ENCODE results near the gene NAT14.
"Not testable (repeated sequence)": the region's sequence is repeated elsewhere in the genome, so short reads cannot be mapped to it uniquely, and the experiment has no call there.

NAT14 gene

GRCh38 chr19:55527197-55528029, 42.4 kb downstream of the NAT14 start:
- Histone ChIP-seq H3K27me3 (ENCODE audit: control insufficient read depth, insufficient read depth, low read length, poor library complexity, severe bottlenecking) (no peaks in the 10 kb centered on the region), H3K4me3 (ENCODE audit: insufficient read depth, low read depth, low read length) (no peak overlapping the region), H3K4me1 (ENCODE audit: control insufficient read depth, insufficient read depth, low read length) (peaks cover 17% of the 10 kb centered on the region), H3K27ac (ENCODE audit: insufficient read depth, low read depth, low read length, poor library complexity, severe bottlenecking) (no peak overlapping the region), H3K36me3 (ENCODE audit: control insufficient read depth, insufficient read depth, low read length) (no peaks in the 10 kb centered on the region), H3K9me3 (ENCODE audit: control insufficient read depth, low read length) (no peaks in the 10 kb centered on the region)
- WGBS, 2 experiments: 81% methylated on average over 22 of the region's 22 CpGs

- Histone ChIP-seq H3K27me3 (ENCODE audit: control insufficient read depth, insufficient read depth, low read length, poor library complexity, severe bottlenecking) (no peaks in the 10 kb centered on the region), H3K27ac (ENCODE audit: insufficient read depth, low read depth, low read length, poor library complexity, severe bottlenecking) (no peak overlapping the region), H3K9me3 (ENCODE audit: control insufficient read depth, low read length) (no peaks in the 10 kb centered on the region), H3K4me3 (ENCODE audit: insufficient read depth, low read depth, low read length) (no peak overlapping the region), H3K36me3 (ENCODE audit: control insufficient read depth, insufficient read depth, low read length) (no peaks in the 10 kb centered on the region), H3K4me1 (ENCODE audit: control insufficient read depth, insufficient read depth, low read length) (peaks cover 17% of the 10 kb centered on the region)
- 47 to 53% methylated on average over 15 of the region's 15 CpGs for WGBS, 2 experiments
These were observed 43.2 kb downstream of the NAT14 start for GRCh38 chr19:55528030-55528803.

GRCh38 chr19:55529636-55530234, 44.7 kb downstream of the NAT14 start:
- Histone ChIP-seq H3K9me3 (ENCODE audit: control insufficient read depth, low read length) (no peaks in the 10 kb centered on the region), H3K36me3 (ENCODE audit: control insufficient read depth, insufficient read depth, low read length) (no peaks in the 10 kb centered on the region)
- WGBS, 2 experiments: 93% methylated on average over 56 of the region's 56 CpGs

DNA sequence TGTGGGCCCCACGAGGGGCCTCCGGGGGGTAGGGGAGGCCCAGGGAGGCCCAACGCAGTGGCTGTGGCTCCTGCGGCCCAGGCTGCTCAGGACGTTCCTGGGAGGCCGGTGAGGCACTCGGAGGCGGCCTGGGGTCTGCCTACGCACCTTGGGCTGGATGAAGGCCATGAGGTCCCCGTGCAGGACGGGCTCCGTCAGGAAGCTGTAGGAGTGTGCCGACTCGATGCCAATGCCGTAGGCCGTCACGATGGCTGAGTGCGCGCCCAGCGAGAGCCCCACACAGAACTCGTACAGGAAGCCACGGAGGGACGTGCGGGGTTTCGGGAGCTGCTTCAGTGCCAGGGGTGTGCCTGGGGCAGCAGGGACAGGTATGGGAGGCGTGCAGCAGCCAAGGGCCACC, 46.0 kb downstream of the NAT14 start:
- Histone ChIP-seq H3K9me3 (ENCODE audit: control insufficient read depth, low read length) (no peaks in the 10 kb centered on the region), H3K27me3 (ENCODE audit: control insufficient read depth, insufficient read depth, low read length, poor library complexity, severe bottlenecking) (no peaks in the 10 kb centered on the region), H3K4me3 (ENCODE audit: insufficient read depth, low read depth, low read length) (no peak overlapping the region), H3K27ac (ENCODE audit: insufficient read depth, low read depth, low read length, poor library complexity, severe bottlenecking) (no peak overlapping the region), H3K36me3 (ENCODE audit: control insufficient read depth, insufficient read depth, low read length) (no peaks in the 10 kb centered on the region), H3K4me1 (ENCODE audit: control insufficient read depth, insufficient read depth, low read length) (peaks cover 18% of the 10 kb centered on the region)
- WGBS, 2 experiments: 95 to 96% methylated on average over 26 of the region's 26 CpGs

More at GRCh38 chr19:55529636-55530234, 44.7 kb downstream of the NAT14 start:
- no peak overlapping the region for H3K4me3 ChIP-seq (ENCODE audit: insufficient read depth, low read depth, low read length)
- no peaks in the 10 kb centered on the region for H3K27me3 ChIP-seq (ENCODE audit: control insufficient read depth, insufficient read depth, low read length, poor library complexity, severe bottlenecking)
- peaks cover 17% of the 10 kb centered on the region for H3K4me1 ChIP-seq (ENCODE audit: control insufficient read depth, insufficient read depth, low read length)
- no peak overlapping the region for H3K27ac ChIP-seq (ENCODE audit: insufficient read depth, low read depth, low read length, poor library complexity, severe bottlenecking)

- 93 to 96% methylated on average over 7 of the region's 7 CpGs for WGBS, 2 experiments
- not testable (repeated sequence) for H3K27me3 ChIP-seq (ENCODE audit: control insufficient read depth, insufficient read depth, low read length, poor library complexity, severe bottlenecking); H3K36me3 ChIP-seq (ENCODE audit: control insufficient read depth, insufficient read depth, low read length); H3K4me3 ChIP-seq (ENCODE audit: insufficient read depth, low read depth, low read length); H3K4me1 ChIP-seq (ENCODE audit: control insufficient read depth, insufficient read depth, low read length); H3K9me3 ChIP-seq (ENCODE audit: control insufficient read depth, low read length); H3K27ac ChIP-seq (ENCODE audit: insufficient read depth, low read depth, low read length, poor library complexity, severe bottlenecking)
These were observed 49.3 kb downstream of the NAT14 start for GRCh38 chr19:55534280-55534679.

DNA sequence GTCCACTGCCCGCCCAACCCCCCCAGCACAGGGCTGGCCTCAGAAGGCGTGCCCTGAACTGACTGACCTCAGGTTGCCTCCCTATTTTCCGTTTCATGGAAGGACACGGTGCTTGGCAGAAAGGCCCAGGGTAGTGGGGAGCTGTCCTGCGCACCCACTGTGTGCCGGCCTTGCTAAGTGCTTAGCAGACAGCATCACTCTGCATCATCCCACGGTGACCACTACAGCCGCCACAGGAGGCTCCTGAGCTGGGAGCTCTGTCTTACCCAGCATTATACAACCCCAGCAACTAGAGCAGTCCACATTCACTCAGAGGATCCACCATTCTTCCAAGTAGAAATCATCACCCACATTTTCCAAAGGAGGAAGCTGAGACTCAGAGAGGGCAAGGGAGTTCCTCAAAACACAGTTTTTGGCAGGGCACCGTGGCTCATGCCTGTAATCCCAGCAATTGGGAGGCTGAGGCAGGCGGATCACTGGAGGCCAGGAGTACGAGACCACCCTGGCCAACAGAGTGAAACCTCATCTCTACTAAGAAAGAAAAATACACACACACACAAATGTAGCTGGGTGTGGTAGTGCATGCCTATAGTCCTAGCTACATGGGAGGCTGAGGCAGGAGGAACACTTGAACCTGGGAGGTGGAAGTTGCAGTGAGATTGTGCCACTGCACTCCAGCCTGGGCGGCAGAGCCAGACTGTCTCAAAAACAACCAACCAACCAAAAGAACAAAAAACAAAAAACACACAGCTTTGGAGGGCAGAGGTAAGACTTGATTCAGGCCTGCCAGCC, 50.4 kb downstream of the NAT14 start:
- Histone ChIP-seq H3K36me3 (ENCODE audit: control insufficient read depth, insufficient read depth, low read length) (no peaks in the 10 kb centered on the region), H3K4me1 (ENCODE audit: control insufficient read depth, insufficient read depth, low read length) (peaks cover 7% of the 10 kb centered on the region), H3K27me3 (ENCODE audit: control insufficient read depth, insufficient read depth, low read length, poor library complexity, severe bottlenecking) (no peaks in the 10 kb centered on the region), H3K4me3 (ENCODE audit: insufficient read depth, low read depth, low read length) (no peak overlapping the region), H3K9me3 (ENCODE audit: control insufficient read depth, low read length) (no peaks in the 10 kb centered on the region), H3K27ac (ENCODE audit: insufficient read depth, low read depth, low read length, poor library complexity, severe bottlenecking) (no peak overlapping the region)
- WGBS, 2 experiments: 90 to 91% methylated on average over 12 of the region's 12 CpGs

DNA sequence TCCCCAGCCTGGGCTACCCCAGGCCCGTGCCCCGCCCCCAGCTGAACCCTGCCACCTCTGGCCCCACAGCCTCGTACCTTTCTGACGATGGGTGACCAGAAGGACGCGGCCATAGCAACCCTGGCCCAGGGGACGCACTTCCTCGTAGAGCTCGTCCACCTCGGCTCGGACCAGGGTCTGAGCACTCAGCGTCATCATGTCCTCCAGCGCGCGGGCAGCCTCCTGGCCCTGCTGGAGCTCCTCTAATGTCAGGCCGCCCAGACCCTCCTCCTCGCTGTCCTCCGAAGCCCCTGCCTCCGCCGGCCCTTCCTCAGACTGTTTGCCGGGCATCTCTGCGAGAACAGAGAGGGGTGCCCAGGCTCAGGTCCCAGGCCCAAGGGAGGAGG, 51.0 kb downstream of the NAT14 start:
- no peaks in the 10 kb centered on the region for H3K36me3 ChIP-seq (ENCODE audit: control insufficient read depth, insufficient read depth, low read length)
- H3K27me3 ChIP-seq (ENCODE audit: control insufficient read depth, insufficient read depth, low read length, poor library complexity, severe bottlenecking): no peaks in the 10 kb centered on the region
- no peak overlapping the region for H3K4me3 ChIP-seq (ENCODE audit: insufficient read depth, low read depth, low read length)
- no peak overlapping the region for H3K27ac ChIP-seq (ENCODE audit: insufficient read depth, low read depth, low read length, poor library complexity, severe bottlenecking)
- 93 to 94% methylated on average over 22 of the region's 22 CpGs for WGBS, 2 experiments
- H3K4me1 ChIP-seq (ENCODE audit: control insufficient read depth, insufficient read depth, low read length): peaks cover 7% of the 10 kb centered on the region
- no peaks in the 10 kb centered on the region for H3K9me3 ChIP-seq (ENCODE audit: control insufficient read depth, low read length)

- peaks cover 7% of the 10 kb centered on the region for H3K4me1 ChIP-seq (ENCODE audit: control insufficient read depth, insufficient read depth, low read length)
- no peaks in the 10 kb centered on the region for H3K9me3 ChIP-seq (ENCODE audit: control insufficient read depth, low read length)
- H3K27me3 ChIP-seq (ENCODE audit: control insufficient read depth, insufficient read depth, low read length, poor library complexity, severe bottlenecking): no peaks in the 10 kb centered on the region
- WGBS, 2 experiments: 94% methylated on average over 11 of the region's 11 CpGs
- no peaks in the 10 kb centered on the region for H3K36me3 ChIP-seq (ENCODE audit: control insufficient read depth, insufficient read depth, low read length)
- no peak overlapping the region for H3K4me3 ChIP-seq (ENCODE audit: insufficient read depth, low read depth, low read length)
- H3K27ac ChIP-seq (ENCODE audit: insufficient read depth, low read depth, low read length, poor library complexity, severe bottlenecking): no peak overlapping the region
These were observed 51.4 kb downstream of the NAT14 start for GRCh38 chr19:55536366-55536765.

Measured in ectodermal cell (in vitro differentiated cells).